COLO668 (cell line): ENCODE results near the gene CYP2B6.
"Not testable (repeated sequence)": the region's sequence is repeated elsewhere in the genome, so short reads cannot be mapped to it uniquely, and the experiment has no call there.

ENCODE experiments used
- DNase-seq: peaks from one replicate; lab custom pipeline; 2025; ENCODE audit not compliant: unreplicated experiment; lab: John Stamatoyannopoulos, UW

Gene CYP2B6

GRCh38 chr19:41030651-41031050, 39.6 kb downstream of the CYP2B6 start:
- DNase-seq: no peak

GRCh38 chr19:41031916-41032315, 40.8 kb downstream of the CYP2B6 start:
- DNase-seq: no peak

- DNase-seq: not testable (repeated sequence)
These were observed 42.2 kb downstream of the CYP2B6 start for GRCh38 chr19:41033324-41033723.

GRCh38 chr19:41039806-41040205, 48.7 kb downstream of the CYP2B6 start:
- no peak for DNase-seq

GRCh38 chr19:41045095-41045494, 54.0 kb downstream of the CYP2B6 start:
- DNase-seq: not testable (repeated sequence)

- DNase-seq: no peak
These were observed 59.3 kb downstream of the CYP2B6 start for GRCh38 chr19:41050426-41050825.

- DNase-seq: not testable (repeated sequence)
These were observed 61.1 kb downstream of the CYP2B6 start for GRCh38 chr19:41052162-41052561.

GRCh38 chr19:41053331-41053730, 62.2 kb downstream of the CYP2B6 start:
- not testable (repeated sequence) for DNase-seq

- no peak for DNase-seq
These were observed 74.0 kb downstream of the CYP2B6 start for GRCh38 chr19:41064974-41065569.
